Hypothalamus (tissue), 51 donors: ENCODE data around the gene TRAPPC10.

Experiments used
- DNase-seq, 51 donors: peaks; one replicate each; lab custom pipeline; 2025; lab: John Stamatoyannopoulos, UW

Gene TRAPPC10

GRCh38 chr21:43981151-43981870, 30.8 kb upstream of the TRAPPC10 start:
- no peak for DNase-seq

DNA sequence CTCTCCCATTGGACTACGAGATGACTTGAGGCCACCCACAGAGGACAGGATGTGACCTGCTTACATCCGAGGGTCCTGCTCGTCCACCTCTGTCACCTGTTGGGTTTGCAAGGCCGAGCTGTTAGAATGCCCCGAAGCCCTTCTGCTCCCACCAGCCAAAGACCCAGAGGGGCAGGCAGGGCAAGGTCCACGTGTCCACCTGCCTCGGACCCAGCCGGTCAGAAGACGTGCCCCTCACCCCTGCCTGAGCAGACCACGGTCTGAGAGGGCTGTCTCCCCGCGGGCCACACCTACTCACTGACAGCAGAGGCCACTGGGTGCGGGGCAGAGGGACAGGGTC, 30.3 kb upstream of the TRAPPC10 start:
- DNase-seq = no peak

- DNase-seq = no peak
Measured at GRCh38 chr21:43982489-43983078, 29.5 kb upstream of the TRAPPC10 start.

DNA sequence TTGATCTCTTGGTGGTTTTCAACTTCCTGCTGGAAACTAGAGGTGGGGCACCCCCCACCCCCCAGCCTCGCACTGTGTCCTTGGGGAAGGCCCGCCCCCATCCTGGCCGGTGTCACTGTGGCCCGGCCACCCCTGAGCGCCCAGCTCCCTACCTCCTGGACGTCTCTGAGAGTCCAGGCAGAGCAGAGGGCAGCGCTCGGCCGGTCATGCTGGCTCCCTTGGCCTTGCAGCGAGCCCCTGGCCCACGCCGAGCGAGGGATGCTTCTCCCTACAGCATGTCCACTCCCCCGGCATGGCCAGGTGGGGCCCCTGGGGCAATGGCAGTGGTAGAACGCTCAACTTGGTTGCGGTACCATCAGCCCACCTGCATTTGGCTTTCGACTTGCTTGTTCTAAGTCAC, 28.7 kb upstream of the TRAPPC10 start:
- DNase-seq = no peak

GRCh38 chr21:43983860-43984420, 28.2 kb upstream of the TRAPPC10 start:
- DNase-seq = no peak

GRCh38 chr21:43984905-43985689, 27.0 kb upstream of the TRAPPC10 start:
- no peak for DNase-seq

GRCh38 chr21:43985690-43986251, 26.3 kb upstream of the TRAPPC10 start:
- no peak for DNase-seq

GRCh38 chr21:43986544-43987451, 25.3 kb upstream of the TRAPPC10 start:
- peak in 15 of 51 donors; percentile 25 to 77 (median 47) for DNase-seq

DNA sequence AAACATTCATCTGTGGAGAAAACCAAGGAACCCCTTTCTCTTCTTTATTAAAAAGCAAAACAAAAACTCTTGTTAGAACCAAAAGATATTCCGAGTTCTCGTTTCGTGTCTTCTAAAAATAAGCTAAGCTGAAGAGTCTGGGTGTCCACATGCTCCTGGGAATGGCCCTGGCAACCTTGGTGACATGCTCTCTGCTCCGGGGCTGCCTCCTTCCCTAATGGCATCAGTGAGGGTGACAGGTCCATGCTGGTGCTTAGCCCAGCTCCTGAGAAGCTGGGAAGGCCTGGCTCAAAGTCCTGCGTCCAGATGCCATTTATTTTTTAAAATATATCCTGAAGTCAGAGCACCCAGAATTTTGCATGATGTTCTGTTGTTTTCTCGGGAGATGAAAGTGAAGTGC, 24.6 kb upstream of the TRAPPC10 start:
- peak in 1 of 51 donors; percentile 24 for DNase-seq

- no peak for DNase-seq
Measured at GRCh38 chr21:43988016-43988415, 24.1 kb upstream of the TRAPPC10 start.

- no peak for DNase-seq
Measured at GRCh38 chr21:43988506-43989230, 23.4 kb upstream of the TRAPPC10 start.

DNA sequence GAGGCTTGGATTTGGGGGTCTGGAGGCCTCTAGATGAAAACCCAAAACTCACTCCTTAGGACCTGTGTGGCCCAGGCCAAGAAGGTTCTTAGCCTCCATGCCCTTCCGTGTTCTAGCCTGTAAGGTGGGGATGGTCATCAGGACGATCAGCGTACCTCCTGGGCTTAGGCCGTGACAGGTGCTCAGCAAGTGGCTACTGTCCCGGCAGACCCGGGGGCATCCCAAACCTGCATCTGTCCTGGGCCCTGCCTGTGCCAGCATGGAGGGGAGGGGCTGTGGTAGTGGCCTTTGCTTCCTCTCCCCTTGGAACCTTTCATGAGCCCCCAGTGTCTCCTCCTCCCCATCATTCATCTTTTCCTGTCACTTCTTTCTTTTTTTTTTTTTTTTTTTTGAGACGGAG, 22.7 kb upstream of the TRAPPC10 start:
- no peak for DNase-seq

DNA sequence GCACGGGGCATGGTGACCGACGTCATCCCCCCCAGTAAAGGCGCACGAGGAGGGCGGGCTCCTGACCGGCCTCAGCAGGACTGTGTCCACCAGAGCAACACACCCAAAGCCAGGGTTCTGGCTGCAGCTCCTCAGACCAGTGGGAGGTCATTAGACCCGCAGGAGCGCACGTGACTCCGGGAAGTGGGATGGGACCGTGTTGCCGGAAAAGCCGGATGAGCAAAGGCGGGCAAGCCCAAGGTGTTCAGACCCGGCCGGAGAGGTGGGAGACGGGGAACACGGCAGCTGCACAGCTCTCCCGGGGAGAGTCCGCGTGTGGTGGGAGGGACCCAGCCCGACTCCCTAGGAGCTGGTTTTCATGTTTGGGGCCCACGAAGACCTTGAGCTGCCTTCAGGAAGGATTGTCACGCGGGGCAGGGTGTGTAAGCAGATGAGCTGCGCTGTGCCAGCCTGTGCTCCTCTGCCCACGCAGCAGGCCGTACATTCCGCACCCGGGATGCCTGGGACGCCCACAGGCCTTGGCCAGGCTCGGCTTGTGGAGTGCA, 20.6 kb upstream of the TRAPPC10 start:
- no peak for DNase-seq

GRCh38 chr21:43992121-43992520, 20.0 kb upstream of the TRAPPC10 start:
- DNase-seq = no peak

- no peak for DNase-seq
Measured at GRCh38 chr21:43993420-43993934, 18.6 kb upstream of the TRAPPC10 start.

DNA sequence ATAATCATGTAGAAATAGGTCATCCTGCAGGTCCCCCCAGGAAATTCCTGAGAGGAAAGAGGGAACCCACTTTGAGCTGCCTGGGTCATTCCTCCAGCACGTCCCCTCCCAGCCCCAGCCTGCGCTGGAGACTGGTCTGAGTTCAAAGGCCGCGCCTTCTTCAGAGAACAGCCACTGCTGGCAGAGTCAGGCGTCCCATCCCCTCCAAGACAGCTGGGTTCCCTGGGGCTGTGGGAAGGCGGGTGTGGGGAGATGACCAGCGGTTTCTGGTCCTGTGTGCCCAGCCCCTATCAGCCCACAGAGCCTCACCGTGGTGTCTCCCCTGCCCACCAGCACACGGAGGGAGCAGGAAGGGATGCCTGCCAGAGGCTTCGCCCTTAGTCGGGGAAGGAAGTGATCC, 18.0 kb upstream of the TRAPPC10 start:
- DNase-seq = no peak

DNA sequence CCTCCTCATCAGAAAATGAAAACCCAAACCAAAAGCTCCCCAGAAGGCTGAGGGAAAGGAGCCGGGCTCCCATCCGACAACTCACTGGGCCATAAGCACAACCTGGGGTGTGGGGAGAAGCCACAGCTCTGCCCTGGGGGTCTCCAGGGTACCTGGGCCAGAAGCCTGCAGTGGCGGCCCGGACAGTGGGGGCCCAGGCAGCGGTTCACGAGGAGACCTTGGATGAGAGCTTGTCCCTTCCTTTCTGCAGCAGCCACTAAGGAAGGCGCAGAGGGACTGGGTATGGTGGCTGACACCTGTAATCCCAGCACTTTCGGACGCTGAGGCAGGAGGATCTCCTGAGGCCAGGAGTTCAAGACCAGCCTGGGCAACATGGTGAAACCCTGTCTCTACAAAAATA, 17.5 kb upstream of the TRAPPC10 start:
- no peak for DNase-seq

DNA sequence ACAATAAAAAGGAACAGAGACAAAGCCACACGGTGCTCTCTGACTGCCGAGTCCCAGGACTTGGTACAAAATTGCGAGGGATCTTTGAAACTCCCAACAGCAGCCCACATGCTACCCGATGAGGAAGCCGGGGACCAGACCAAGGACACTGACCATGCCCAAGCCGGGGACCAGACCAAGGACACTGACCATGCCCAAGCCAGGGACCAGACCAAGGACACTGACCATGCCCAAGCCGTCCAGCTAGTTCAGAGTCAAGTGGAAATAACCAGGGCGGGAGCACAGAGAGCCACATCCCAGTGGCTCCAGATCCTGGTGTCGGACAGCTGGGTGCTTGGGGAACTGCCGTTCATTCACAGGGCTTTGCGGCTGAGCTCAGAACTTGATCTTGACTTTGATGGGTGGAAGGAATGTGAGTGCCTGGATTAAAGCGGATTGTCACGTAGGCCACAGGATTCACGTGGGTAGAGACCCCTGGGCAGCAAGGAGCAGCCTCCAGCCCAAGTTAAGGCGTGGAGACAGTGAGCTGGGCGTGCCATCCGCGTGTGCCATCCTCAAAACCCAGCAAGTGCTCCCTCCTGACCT, 16.5 kb upstream of the TRAPPC10 start:
- no peak for DNase-seq
